Measurements from ENCODE around the gene C2orf68.

DNA sequence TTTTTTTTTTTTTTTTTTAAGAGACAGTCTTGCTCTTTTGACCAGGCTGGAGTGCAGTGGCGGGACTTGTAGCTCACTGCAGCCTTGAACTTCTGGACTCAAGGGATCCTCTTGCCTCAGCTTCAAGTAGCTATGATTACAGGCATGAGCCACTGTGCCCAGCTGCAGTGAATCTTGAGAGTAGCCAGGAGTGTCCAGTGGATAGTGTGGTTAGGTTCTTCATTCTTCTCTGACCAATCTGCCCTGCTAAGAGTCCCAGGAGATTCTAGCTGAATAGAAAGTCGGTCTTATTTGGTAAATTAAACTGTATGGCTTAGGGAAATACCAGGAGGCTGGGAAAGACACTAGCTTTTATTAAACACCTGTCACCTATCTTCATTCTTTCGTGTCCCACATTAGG is 19.4 kb upstream of the C2orf68 start:
- TF ChIP-seq, protein P1, sequence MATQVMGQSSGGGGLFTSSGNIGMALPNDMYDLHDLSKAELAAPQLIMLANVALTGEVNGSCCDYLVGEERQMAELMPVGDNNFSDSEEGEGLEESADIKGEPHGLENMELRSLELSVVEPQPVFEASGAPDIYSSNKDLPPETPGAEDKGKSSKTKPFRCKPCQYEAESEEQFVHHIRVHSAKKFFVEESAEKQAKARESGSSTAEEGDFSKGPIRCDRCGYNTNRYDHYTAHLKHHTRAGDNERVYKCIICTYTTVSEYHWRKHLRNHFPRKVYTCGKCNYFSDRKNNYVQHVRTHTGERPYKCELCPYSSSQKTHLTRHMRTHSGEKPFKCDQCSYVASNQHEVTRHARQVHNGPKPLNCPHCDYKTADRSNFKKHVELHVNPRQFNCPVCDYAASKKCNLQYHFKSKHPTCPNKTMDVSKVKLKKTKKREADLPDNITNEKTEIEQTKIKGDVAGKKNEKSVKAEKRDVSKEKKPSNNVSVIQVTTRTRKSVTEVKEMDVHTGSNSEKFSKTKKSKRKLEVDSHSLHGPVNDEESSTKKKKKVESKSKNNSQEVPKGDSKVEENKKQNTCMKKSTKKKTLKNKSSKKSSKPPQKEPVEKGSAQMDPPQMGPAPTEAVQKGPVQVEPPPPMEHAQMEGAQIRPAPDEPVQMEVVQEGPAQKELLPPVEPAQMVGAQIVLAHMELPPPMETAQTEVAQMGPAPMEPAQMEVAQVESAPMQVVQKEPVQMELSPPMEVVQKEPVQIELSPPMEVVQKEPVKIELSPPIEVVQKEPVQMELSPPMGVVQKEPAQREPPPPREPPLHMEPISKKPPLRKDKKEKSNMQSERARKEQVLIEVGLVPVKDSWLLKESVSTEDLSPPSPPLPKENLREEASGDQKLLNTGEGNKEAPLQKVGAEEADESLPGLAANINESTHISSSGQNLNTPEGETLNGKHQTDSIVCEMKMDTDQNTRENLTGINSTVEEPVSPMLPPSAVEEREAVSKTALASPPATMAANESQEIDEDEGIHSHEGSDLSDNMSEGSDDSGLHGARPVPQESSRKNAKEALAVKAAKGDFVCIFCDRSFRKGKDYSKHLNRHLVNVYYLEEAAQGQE (IDR thresholded peaks at IDR 0.05; ENCODE audit: low read depth, low read length) = no peak
- TF ChIP-seq, protein P2, sequence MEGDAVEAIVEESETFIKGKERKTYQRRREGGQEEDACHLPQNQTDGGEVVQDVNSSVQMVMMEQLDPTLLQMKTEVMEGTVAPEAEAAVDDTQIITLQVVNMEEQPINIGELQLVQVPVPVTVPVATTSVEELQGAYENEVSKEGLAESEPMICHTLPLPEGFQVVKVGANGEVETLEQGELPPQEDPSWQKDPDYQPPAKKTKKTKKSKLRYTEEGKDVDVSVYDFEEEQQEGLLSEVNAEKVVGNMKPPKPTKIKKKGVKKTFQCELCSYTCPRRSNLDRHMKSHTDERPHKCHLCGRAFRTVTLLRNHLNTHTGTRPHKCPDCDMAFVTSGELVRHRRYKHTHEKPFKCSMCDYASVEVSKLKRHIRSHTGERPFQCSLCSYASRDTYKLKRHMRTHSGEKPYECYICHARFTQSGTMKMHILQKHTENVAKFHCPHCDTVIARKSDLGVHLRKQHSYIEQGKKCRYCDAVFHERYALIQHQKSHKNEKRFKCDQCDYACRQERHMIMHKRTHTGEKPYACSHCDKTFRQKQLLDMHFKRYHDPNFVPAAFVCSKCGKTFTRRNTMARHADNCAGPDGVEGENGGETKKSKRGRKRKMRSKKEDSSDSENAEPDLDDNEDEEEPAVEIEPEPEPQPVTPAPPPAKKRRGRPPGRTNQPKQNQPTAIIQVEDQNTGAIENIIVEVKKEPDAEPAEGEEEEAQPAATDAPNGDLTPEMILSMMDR (IDR thresholded peaks at IDR 0.05) = no peak
- TF ChIP-seq RFX5 (IDR thresholded peaks at IDR 0.05; ENCODE audit: low read length) = no peak
- TF ChIP-seq TAF1 (IDR thresholded peaks at IDR 0.05; ENCODE audit: borderline replicate concordance, low read depth, low read length) = no peak
- TF ChIP-seq EZH2phosphoT487 (IDR thresholded peaks at IDR 0.05; ENCODE audit: borderline replicate concordance, low read depth) = no peak
- TF ChIP-seq POLR2AphosphoS5 (IDR thresholded peaks at IDR 0.05; ENCODE audit: low read depth, low read length) = no peak
- TF ChIP-seq YY1 (IDR thresholded peaks at IDR 0.05; ENCODE audit: low read depth) = no peak
- TF ChIP-seq RAD21 (IDR thresholded peaks at IDR 0.05; ENCODE audit: low read length) = no peak
- TF ChIP-seq RCOR1 (IDR thresholded peaks at IDR 0.05; ENCODE audit: low read length) = no peak
- TF ChIP-seq, protein P3, sequence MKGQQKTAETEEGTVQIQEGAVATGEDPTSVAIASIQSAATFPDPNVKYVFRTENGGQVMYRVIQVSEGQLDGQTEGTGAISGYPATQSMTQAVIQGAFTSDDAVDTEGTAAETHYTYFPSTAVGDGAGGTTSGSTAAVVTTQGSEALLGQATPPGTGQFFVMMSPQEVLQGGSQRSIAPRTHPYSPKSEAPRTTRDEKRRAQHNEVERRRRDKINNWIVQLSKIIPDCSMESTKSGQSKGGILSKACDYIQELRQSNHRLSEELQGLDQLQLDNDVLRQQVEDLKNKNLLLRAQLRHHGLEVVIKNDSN (IDR thresholded peaks at IDR 0.05; ENCODE audit: borderline replicate concordance, low read depth) = no peak
- TF ChIP-seq EP300 (IDR thresholded peaks at IDR 0.05; ENCODE audit: borderline replicate concordance in 1 of 2, low read depth in 1 of 2, low read length in 1 of 2) = no peak
- no peak for TF ChIP-seq JUND (IDR thresholded peaks at IDR 0.05)
- TF ChIP-seq SMC3 (IDR thresholded peaks at IDR 0.05; ENCODE audit: low read depth, low read length) = no peak
- no peak for TF ChIP-seq GABPA (IDR thresholded peaks at IDR 0.05; ENCODE audit: low read depth)
